Gastrocnemius medialis (tissue), 4 donors: Measurements from ENCODE around the gene VAX1. TPM values are rescaled to one million over a fixed set of nuclear protein-coding genes. Genes with fewer than 3 reads are reported as not detected.
A peak's percentile ranks its signal among the peaks of the same experiment; 100 is the strongest.

Experiments used
- ATAC-seq, 2 donors: fragments of 150-250 bp; one replicate each; pipeline ENCODE4 v1.9.1; 2016
- DNase-seq, 2 donors: peaks; one replicate each; pipeline ENCODE4 v3.0.0-alpha.2; 2019
- H3K27ac ChIP-seq, 4 donors: fragments of 200-600 bp; sonication (generic); 1 replicate in 1 of 4; 2 replicates in 3 of 4; pipeline ENCODE4 v1.5.1; 2016 to 2018; ENCODE audit warnings: mild to moderate bottlenecking in 2 of 4, moderate library complexity in 1 of 4
- H3K27me3 ChIP-seq, 3 donors: fragments of 200-600 bp; sonication (generic) in 2 of 3; 1 replicate in 1 of 3; 2 replicates in 2 of 3; pipeline versions ENCODE4 v1.5.1 to v1.6.0; 2016 to 2019; ENCODE audit warnings: mild to moderate bottlenecking in 1 of 3, moderate library complexity in 1 of 3
- H3K36me3 ChIP-seq, 2 donors: fragments of 200-600 bp; sonication (generic) in 1 of 2; one replicate each; pipeline ENCODE4 v1.5.1; 2017 to 2018
- H3K4me1 ChIP-seq, 2 donors: fragments of 200-600 bp; sonication (generic) in 1 of 2; one replicate each; pipeline ENCODE4 v1.5.1; 2016 to 2017; ENCODE audit warnings: mild to moderate bottlenecking in 2 of 2
- H3K4me3 ChIP-seq, 4 donors: fragments of 200-600 bp; sonication (generic) in 3 of 4; 1 replicate in 1 of 4; 2 replicates in 3 of 4; pipeline ENCODE4 v1.5.1; 2016 to 2019; ENCODE audit warnings: mild to moderate bottlenecking in 2 of 4
- H3K9me3 ChIP-seq, 3 donors: fragments of 200-600 bp; sonication (generic) in 2 of 3; 1 replicate in 1 of 3; 2 replicates in 2 of 3; pipeline ENCODE4 v1.5.1; 2016 to 2019
- POLR2A ChIP-seq, 2 donors: fragments of 450-650 bp; IDR thresholded peaks; one replicate each; pipeline ENCODE4 v1.6.1; 2017; ENCODE audit warnings: antibody characterized with exemption in 2 of 2, mild to moderate bottlenecking in 2 of 2, moderate library complexity in 2 of 2
- in situ Hi-C, 4 donors: fragments of 200-750 bp; cut with MboI; loops; one replicate each; pipeline versions ENCODE4 v1.15.0 to v1.8.0; 2017; ENCODE audit warnings: low sequenced_read_pairs in 4 of 4
- intact Hi-C: fragments of 100-400 bp; cut with DNase I; formaldehyde crosslinking; loops from one replicate; pipeline ENCODE4 v1.15.1; 2023; ENCODE audit warnings: low total_unique reads
- total RNA-seq, 4 donors: library from RNA; depleted of rRNA; stranded (reverse); fragments of >200 nt; gene quantifications; one replicate each; pipeline versions ENCODE4 v1.1.0 to v1.2.3, GENCODE V29; 2016
- TF ChIP-seq, protein P1 (sequence below), 5 experiments: fragments of 450-650 bp in 3 of 5; fragments of 200-600 bp in 2 of 5; sonication (generic) in 2 of 5; IDR thresholded peaks in 4 of 5; conservative IDR thresholded peaks in 1 of 5; 1 replicate in 4 of 5; 2 replicates in 1 of 5; pipeline ENCODE4 v1.5.1; 2016 to 2019; ENCODE audit warnings: antibody characterized with exemption in 5 of 5, mild to moderate bottlenecking in 3 of 5, moderate library complexity in 3 of 5

Gene VAX1
- total RNA-seq, 4 donors from 2014 or later = not detected

DNA sequence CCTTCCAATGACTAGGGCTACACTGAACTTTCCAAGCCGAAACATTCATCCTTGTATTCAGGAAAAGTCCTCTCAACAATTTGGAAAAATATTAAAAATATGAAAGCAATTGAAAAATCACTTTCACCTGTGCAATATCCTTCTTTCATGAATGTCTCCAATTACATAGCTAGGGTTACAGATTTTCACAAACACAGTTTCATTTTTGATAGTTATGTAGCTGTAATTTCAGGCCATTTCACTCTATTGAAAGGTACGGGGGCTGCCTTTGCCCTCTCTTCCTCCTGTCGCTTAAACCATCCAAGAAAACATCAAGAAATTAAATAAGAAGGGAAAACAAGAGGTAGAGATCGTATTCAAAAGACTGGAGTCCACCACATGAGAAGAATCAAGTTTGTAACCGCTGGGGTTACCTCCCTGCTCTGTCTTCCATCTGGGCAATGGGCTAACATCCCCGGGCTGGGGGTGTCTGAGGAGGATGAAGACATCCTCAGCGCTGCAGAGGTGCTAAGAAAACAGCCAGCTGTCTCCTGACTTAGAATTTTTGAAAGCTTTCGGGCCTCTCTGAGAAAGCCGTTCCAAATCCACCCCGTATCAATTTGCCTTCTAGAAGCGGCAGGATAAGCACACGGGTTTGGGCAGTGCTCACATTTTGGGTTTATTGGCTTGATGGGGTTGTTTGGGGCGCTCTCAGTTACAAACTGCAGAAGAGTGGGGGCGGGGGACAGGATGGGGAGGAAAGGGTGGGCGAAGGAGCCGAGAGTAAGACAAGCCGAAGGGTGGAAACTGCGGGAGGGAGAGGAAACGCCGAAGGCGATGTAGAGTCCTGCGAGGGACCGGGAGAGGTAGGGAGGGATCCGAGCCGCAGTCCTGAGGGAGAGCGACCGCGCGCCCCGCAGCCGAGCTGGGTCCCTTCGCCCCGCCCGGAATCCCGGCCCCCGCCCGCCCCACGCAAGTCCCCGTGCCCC lies 24.3 kb upstream of the VAX1 start:
- in situ Hi-C loops = loop anchor here in 1 of 4 donors (25.0 kb wide), 1 partner anchor 475 kb away; no protein-coding TSS in a partner anchor
- intact Hi-C loops = no loop called here
- Histone ChIP-seq H3K36me3 (no peaks in the 10 kb centered on the region), H3K4me1 (peaks cover 0 to 9% of the 10 kb centered on the region in 2 donors), H3K27ac (no peak overlapping the region), H3K9me3 (no peaks in the 10 kb centered on the region), H3K27me3 (peaks cover 88 to 99% (median 98%) of the 10 kb centered on the region in 3 donors), H3K4me3 (peak overlapping the region in 1 of 4 donors; percentile 34)
- TF ChIP-seq, protein P1, sequence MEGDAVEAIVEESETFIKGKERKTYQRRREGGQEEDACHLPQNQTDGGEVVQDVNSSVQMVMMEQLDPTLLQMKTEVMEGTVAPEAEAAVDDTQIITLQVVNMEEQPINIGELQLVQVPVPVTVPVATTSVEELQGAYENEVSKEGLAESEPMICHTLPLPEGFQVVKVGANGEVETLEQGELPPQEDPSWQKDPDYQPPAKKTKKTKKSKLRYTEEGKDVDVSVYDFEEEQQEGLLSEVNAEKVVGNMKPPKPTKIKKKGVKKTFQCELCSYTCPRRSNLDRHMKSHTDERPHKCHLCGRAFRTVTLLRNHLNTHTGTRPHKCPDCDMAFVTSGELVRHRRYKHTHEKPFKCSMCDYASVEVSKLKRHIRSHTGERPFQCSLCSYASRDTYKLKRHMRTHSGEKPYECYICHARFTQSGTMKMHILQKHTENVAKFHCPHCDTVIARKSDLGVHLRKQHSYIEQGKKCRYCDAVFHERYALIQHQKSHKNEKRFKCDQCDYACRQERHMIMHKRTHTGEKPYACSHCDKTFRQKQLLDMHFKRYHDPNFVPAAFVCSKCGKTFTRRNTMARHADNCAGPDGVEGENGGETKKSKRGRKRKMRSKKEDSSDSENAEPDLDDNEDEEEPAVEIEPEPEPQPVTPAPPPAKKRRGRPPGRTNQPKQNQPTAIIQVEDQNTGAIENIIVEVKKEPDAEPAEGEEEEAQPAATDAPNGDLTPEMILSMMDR (IDR thresholded peaks at IDR 0.05 in 4 of 5, conservative IDR thresholded peaks at IDR 0.05 in 1 of 5) = no peak
- TF ChIP-seq POLR2A (IDR thresholded peaks at IDR 0.05) = no peak
- ATAC-seq (no peak), DNase-seq (no peak)

DNA sequence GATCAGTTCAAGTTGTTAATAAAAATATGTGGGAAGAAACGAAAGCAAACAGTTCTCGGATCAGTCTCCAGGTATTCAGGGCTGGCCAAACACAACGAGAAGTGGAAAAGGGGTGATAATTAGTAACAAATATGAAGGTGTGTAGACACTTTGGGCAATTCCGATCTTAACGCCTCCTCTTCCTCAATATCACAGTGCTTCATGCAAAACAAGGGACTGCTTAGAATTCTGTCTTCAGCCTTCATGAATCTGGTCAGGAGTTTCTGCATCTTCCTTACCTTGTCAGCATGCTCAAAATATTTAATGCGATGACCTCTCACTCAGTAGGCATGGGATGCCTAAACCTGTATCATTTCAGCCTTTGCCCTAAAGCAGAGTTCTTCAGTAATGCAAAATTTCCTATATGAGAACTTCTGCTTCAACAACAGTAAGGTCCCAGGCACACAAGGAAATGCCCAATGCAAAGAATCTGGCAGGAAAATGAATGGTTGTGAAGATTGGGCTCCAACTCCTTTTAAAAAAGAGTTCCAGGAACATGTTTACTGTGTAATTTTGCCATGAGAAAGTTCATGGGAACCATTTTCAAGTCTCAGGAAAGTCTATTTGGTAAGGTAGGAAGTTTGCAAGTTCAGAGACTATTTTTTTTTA lies 23.4 kb upstream of the VAX1 start:
- Histone ChIP-seq H3K4me1 (peaks cover 0 to 9% of the 10 kb centered on the region in 2 donors), H3K4me3 (no peak overlapping the region), H3K9me3 (no peaks in the 10 kb centered on the region), H3K27ac (no peak overlapping the region), H3K36me3 (no peaks in the 10 kb centered on the region), H3K27me3 (peaks cover 80 to 99% (median 98%) of the 10 kb centered on the region in 3 donors)
- intact Hi-C loops (no loop called here), in situ Hi-C loops (loop anchor here in 1 of 4 donors (25.0 kb wide), 1 partner anchor 474 kb away; no protein-coding TSS in a partner anchor)
- ATAC-seq = no peak
- DNase-seq = no peak
- no peak for TF ChIP-seq POLR2A (IDR thresholded peaks at IDR 0.05)
- TF ChIP-seq, protein P1 (IDR thresholded peaks at IDR 0.05 in 4 of 5, conservative IDR thresholded peaks at IDR 0.05 in 1 of 5) = no peak

DNA sequence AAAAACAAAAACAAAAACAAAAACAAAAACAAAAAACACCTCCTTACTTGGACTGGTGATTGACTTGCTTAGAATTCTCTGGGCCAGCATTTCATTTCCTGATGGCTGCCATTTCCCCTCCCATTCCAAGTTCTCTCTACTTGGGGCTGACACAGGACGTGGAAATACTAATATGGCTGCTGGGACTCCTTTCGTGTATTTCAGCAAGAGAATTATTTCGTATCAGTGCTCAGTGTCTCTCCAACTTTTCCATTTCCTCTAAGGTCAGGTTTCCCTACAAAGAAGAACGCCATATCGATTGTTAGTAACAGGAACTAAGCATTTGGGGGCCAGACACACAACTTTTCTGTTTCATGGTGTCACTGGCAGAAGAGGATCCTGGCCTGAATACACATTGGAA lies 22.5 kb upstream of the VAX1 start:
- Histone ChIP-seq H3K4me1 (peaks cover 0 to 9% of the 10 kb centered on the region in 2 donors), H3K36me3 (no peaks in the 10 kb centered on the region), H3K4me3 (no peak overlapping the region), H3K27ac (no peak overlapping the region), H3K27me3 (peaks cover 79 to 97% (median 89%) of the 10 kb centered on the region in 3 donors), H3K9me3 (no peaks in the 10 kb centered on the region)
- intact Hi-C loops = no loop called here
- DNase-seq = no peak
- ATAC-seq = no peak
- in situ Hi-C loops = loop anchor here in 1 of 4 donors (25.0 kb wide), 1 partner anchor 473 kb away; no protein-coding TSS in a partner anchor
- no peak for TF ChIP-seq POLR2A (IDR thresholded peaks at IDR 0.05)

DNA sequence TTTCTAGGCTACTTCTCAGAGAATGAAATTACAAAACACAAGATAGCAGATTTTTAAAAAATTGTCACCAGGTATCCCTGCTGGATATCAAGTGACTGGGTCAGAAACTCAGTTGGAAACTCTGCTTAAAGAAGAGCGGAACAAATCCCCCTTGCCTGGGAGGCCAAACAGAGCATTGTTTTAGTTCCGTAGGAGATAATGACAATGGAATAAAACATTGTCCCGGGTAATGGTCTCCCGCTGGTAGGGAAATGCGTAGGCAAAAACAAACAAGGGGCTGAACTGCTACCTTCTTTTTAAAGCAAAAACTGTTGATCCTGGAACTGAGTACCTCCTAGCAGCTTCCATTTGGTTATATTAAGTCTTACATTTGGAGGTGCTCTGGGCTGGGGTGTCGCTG lies 21.3 kb upstream of the VAX1 start:
- Histone ChIP-seq H3K9me3 (no peaks in the 10 kb centered on the region), H3K36me3 (no peaks in the 10 kb centered on the region), H3K4me1 (peaks cover 0 to 9% of the 10 kb centered on the region in 2 donors), H3K4me3 (no peak overlapping the region), H3K27me3 (peaks cover 67 to 94% (median 85%) of the 10 kb centered on the region in 3 donors), H3K27ac (no peak overlapping the region)
- no peak for DNase-seq
- in situ Hi-C loops (loop anchor here in 1 of 4 donors (25.0 kb wide), 1 partner anchor 472 kb away; no protein-coding TSS in a partner anchor), intact Hi-C loops (no loop called here)
- TF ChIP-seq, protein P1 (IDR thresholded peaks at IDR 0.05 in 4 of 5, conservative IDR thresholded peaks at IDR 0.05 in 1 of 5) = no peak
- no peak for TF ChIP-seq POLR2A (IDR thresholded peaks at IDR 0.05)
- ATAC-seq = no peak
